A549 (cell line): ENCODE data around the gene RIMS3. TPM values are rescaled to one million over a fixed set of nuclear protein-coding genes. Genes with fewer than 3 reads are reported as not detected.

Experiments
- ATAC-seq, 2 experiments: fragments of 200-7000 bp in 1 of 2; fragments of >200 bp in 1 of 2; cut with Nextera tagmentation in 1 of 2; cut with Tn5 transposase in 1 of 2; 3 replicates each; pipeline versions ENCODE4 v1.8.0 to v1.9.1; 2018 to 2020; ENCODE audit warnings: mild to moderate bottlenecking in 1 of 2, moderate library complexity in 1 of 2
- CTCF ChIA-PET: fragments of 300-600 bp; sonication (Branson Sonifier 250); formaldehyde crosslinking; extraction: SDS; loops from one replicate; lab custom pipeline; 2021; ENCODE audit warnings: antibody characterized with exemption, inconsistent platforms; lab: Yijun Ruan, JAX
- POLR2A ChIA-PET: fragments of 350-600 bp; formaldehyde crosslinking; extraction: SDS; loops from one replicate; lab custom pipeline; 2021; ENCODE audit warnings: antibody characterized with exemption, inconsistent platforms; lab: Yijun Ruan, JAX
- DNase-seq, 2 experiments: peaks; one replicate each; pipeline versions ENCODE4 v3.0.0 to v3.0.0-alpha.2; 2011 to 2016; ENCODE audit warnings: low read depth in 1 of 2, low spot score in 1 of 2
- FAIRE-seq: peaks from 2 replicates; lab custom pipeline; 2011; peaks lifted over from hg19 to GRCh38; lab: Jason Lieb, UNC
- H3K27ac ChIP-seq, 2 experiments: fragments of >200 bp; sonication (Bioruptor Twin); formaldehyde crosslinking; 3 replicates each; pipeline ENCODE4 v1.5.1; 2016 to 2017
- H3K4me1 ChIP-seq: fragments of >200 bp; sonication (Bioruptor Twin); formaldehyde crosslinking; 3 replicates; pipeline ENCODE4 v1.6.1; 2016
- H3K4me2 ChIP-seq: fragments of >200 bp; sonication (Bioruptor Twin); formaldehyde crosslinking; 3 replicates; pipeline ENCODE4 v1.6.1; 2016
- H3K4me3 ChIP-seq: fragments of >200 bp; sonication (Bioruptor Twin); formaldehyde crosslinking; 3 replicates; pipeline ENCODE4 v1.5.1; 2016
- H3K9me3 ChIP-seq: fragments of >200 bp; sonication (Bioruptor Twin); formaldehyde crosslinking; 3 replicates; pipeline ENCODE4 v1.6.1; 2016
- BHLHE40 ChIP-seq: IDR thresholded peaks from 2 replicates; pipeline ENCODE4 v1.6.1; 2012; ENCODE audit warnings: low read depth, low read length, inconsistent platforms
- CEBPB ChIP-seq, 2 experiments: fragments of >200 bp in 1 of 2; sonication (Bioruptor Twin) in 1 of 2; formaldehyde crosslinking in 1 of 2; IDR thresholded peaks; 2 replicates each; pipeline ENCODE4 v1.6.1; 2012 to 2016
- CHD4 ChIP-seq: fragments of 200-600 bp; sonication (generic); IDR thresholded peaks from 2 replicates; pipeline ENCODE4 v1.6.1; 2016; ENCODE audit warnings: antibody characterized with exemption, mild to moderate bottlenecking, borderline replicate concordance
- EHF ChIP-seq: fragments of 250-450 bp; sonication (Bioruptor Pico); IDR thresholded peaks from 2 replicates; pipeline ENCODE4 v1.5.0; 2020; ENCODE audit warnings: mild to moderate bottlenecking
- GATA3 ChIP-seq: IDR thresholded peaks from 2 replicates; pipeline ENCODE4 v1.6.1; 2012; ENCODE audit warnings: borderline replicate concordance
- NPAS2 ChIP-seq: fragments of 250-450 bp; sonication (Bioruptor Pico); IDR thresholded peaks from 2 replicates; pipeline ENCODE4 v1.8.0; 2022; ENCODE audit warnings: mild to moderate bottlenecking, moderate library complexity, borderline replicate concordance
- NR3C1 ChIP-seq: fragments of >200 bp; sonication (Bioruptor Twin); formaldehyde crosslinking; IDR thresholded peaks from 3 replicates; pipeline ENCODE4 v1.6.1; 2017
- POLR2A ChIP-seq: IDR thresholded peaks from 2 replicates; pipeline ENCODE4 v1.6.1; 2012; ENCODE audit warnings: mild to moderate bottlenecking, low read length
- RFX5 ChIP-seq: fragments of 450-650 bp; IDR thresholded peaks from 2 replicates; pipeline ENCODE4 v1.7.1; 2014; ENCODE audit warnings: antibody characterized with exemption, mild to moderate bottlenecking, moderate library complexity
- ZFP36 ChIP-seq: fragments of 450-650 bp; IDR thresholded peaks from 2 replicates; pipeline ENCODE4 v1.6.1; 2014; ENCODE audit warnings: borderline replicate concordance; ENCODE audit not compliant: partially characterized antibody
- ZNF302 ChIP-seq: fragments of 250-450 bp; sonication (Bioruptor Pico); IDR thresholded peaks from 2 replicates; pipeline ENCODE4 v1.9.0; 2021; ENCODE audit warnings: inconsistent platforms, mild to moderate bottlenecking, moderate library complexity
- WGBS: methylation state at CpG from one replicate; pipeline ENCODE4 v1.1.6; 2017; ENCODE audit errors: missing lambda C conversion rate; 5-methylcytosine and 5-hydroxymethylcytosine counted together
- polyA minus RNA-seq: library from RNA; depleted of rRNA, polyadenylated mRNA; stranded (reverse); fragments of >200 nt; gene quantifications from 2 replicates; pipeline ENCODE4 v1.2.3, GENCODE V29; 2011; rRNA and poly(A)+ RNA removed
- polyA plus RNA-seq, 4 experiments: library from polyadenylated mRNA; depleted of rRNA in 3 of 4; stranded (reverse); fragments of >200 nt; fragmentation: RNase III in 1 of 4; extraction: RNeasy Plus Mini Kit Qiagen cat#74134 plus additional on column Dnase treatment in 1 of 4; gene quantifications; 2 replicates in 3 of 4; 3 replicates in 1 of 4; pipeline ENCODE4 v1.2.3, GENCODE V29; 2011 to 2017
- TF ChIP-seq, protein P1 (sequence below): fragments of >200 bp; sonication (Bioruptor Twin); formaldehyde crosslinking; IDR thresholded peaks from 3 replicates; pipeline ENCODE4 v1.5.1; 2016
- TF ChIP-seq, protein P2 (sequence below): IDR thresholded peaks from 2 replicates; pipeline ENCODE4 v1.6.1; 2012
- TF ChIP-seq, protein P3 (sequence below): fragments of 250-450 bp; sonication (Bioruptor Pico); IDR thresholded peaks from 2 replicates; pipeline ENCODE4 v1.5.0; 2020; ENCODE audit warnings: low read depth, mild to moderate bottlenecking, moderate library complexity
- TF ChIP-seq, protein P4 (sequence below): fragments of >200 bp; sonication (Bioruptor Twin); formaldehyde crosslinking; IDR thresholded peaks from 3 replicates; pipeline ENCODE4 v1.6.1; 2016
- TF ChIP-seq, protein P5 (sequence below): fragments of 150-350 bp; IDR thresholded peaks from 2 replicates; pipeline ENCODE4 v1.6.1; 2014; ENCODE audit warnings: low read depth, mild to moderate bottlenecking, low read length

RIMS3 gene
- 1.9 and 2.4 TPM in 2 replicates for polyA plus RNA-seq (2011; rRNA removed)
- 0.95 and 1.3 TPM in 2 replicates for polyA plus RNA-seq (2012; cell fraction: cytosol; rRNA removed)
- 1.4 and 1.8 TPM in 2 replicates for polyA plus RNA-seq (2012; cell fraction: nucleus; rRNA removed)
- 1.3 to 1.6 TPM (median 1.5 TPM) in 3 replicates for polyA plus RNA-seq (2017; fragmentation: RNase III; extraction: RNeasy Plus Mini Kit Qiagen cat#74134 plus additional on column Dnase treatment)
- polyA minus RNA-seq, result 3.6 and 4.9 TPM in 2 replicates

DNA sequence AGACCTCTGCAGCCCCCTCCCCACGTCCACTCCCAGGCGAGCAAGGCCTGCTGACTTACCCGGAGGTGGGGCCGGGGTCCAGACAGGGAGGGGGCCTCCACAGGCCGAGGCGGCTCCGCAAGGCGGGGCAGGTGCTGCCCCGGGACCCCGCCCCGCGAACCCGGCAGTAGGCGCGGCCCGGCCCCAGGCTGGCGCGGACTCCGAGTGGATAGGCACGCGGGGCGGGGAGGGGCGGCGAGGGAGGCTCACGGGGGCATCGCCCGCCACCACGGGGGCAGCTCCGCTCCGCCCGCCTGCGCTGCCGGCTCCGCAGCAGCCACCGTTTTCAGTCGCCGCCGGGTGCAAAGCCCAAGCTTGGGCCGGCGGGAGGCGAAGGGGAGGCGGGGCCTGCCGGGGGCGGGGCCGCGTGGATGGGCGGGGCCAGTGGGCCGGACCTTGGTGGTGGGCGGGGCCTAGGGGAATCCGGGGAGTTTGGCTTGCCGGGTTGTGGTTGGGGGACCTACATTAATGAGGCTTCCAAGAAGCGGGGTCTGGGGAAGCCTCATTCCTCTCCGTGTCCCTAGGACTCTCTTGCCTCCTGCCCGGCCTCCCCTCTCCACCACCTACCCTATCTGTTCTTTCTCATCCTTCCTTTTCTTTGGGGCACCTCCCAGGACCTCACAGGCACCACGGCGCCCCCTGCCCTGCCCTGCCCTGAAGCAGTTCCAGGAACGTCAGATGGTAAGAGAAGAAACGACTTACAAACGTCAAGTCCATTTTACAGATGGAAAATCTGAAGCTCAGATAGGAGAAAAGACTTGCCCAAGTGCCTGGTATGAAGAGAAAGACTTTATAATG, at the start of gene RIMS3:
Gene RIMS3 (minus strand): TSS at position 348 of the 837 bp plus-strand sequence. CDS start 23,757 bp downstream, outside the sequence.
- ChIA-PET CTCF (interaction anchor here (0.6 to 2.0 kb wide), 7 partner anchors 13 to 184 kb away, joined by 3 to 7 read pairs (median 3); no protein-coding TSS in a partner anchor), POLR2A (interaction anchor here (1.0 kb wide), 1 partner anchor 25 kb away, joined by 4 read pairs; the partner anchor contains the start of gene NFYC)
- Histone ChIP-seq H3K4me1 (peaks cover 12% of the 10 kb centered on the region), H3K27ac (peak within 1 kb of the TSS; percentile 83 to 87), H3K4me2 (peak within 1 kb of the TSS; percentile 65), H3K4me3 (peak within 1 kb of the TSS; percentile 89), H3K9me3 (no peaks in the 10 kb centered on the region)
- ATAC-seq (peak; percentile 81 to 88), DNase-seq (peak; percentile 55 to 60), FAIRE-seq (no peak)
- no peak for TF ChIP-seq POLR2A
- TF ChIP-seq, protein P1, sequence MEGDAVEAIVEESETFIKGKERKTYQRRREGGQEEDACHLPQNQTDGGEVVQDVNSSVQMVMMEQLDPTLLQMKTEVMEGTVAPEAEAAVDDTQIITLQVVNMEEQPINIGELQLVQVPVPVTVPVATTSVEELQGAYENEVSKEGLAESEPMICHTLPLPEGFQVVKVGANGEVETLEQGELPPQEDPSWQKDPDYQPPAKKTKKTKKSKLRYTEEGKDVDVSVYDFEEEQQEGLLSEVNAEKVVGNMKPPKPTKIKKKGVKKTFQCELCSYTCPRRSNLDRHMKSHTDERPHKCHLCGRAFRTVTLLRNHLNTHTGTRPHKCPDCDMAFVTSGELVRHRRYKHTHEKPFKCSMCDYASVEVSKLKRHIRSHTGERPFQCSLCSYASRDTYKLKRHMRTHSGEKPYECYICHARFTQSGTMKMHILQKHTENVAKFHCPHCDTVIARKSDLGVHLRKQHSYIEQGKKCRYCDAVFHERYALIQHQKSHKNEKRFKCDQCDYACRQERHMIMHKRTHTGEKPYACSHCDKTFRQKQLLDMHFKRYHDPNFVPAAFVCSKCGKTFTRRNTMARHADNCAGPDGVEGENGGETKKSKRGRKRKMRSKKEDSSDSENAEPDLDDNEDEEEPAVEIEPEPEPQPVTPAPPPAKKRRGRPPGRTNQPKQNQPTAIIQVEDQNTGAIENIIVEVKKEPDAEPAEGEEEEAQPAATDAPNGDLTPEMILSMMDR, result peak; percentile 33; the same call in 2 of the 3 replicates
- TF ChIP-seq NPAS2 (CRISPR knock-in tag), result no peak
- TF ChIP-seq, protein P2, sequence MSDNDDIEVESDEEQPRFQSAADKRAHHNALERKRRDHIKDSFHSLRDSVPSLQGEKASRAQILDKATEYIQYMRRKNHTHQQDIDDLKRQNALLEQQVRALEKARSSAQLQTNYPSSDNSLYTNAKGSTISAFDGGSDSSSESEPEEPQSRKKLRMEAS, result no peak
- WGBS, result 0% methylated on average over 10 of the region's 59 CpGs

DNA sequence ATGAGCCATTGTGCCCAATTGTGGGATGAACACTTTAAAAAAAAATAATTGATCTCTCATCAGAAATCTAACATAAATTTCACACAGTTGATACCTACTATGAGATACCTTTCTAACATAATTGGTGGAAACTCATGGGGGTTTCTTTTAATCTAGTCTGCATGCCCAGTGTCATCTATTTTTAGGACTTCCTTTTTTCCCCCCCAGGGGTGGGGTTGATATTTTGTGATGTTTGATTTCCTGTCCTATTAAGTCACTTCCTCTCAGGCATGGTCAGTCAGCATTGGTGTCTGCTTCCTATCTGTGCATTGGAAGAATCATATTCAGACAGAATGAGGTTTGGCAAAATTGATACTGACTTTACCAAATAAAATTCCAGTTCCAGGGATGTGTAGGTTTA, 47.5 kb upstream of the RIMS3 start:
- no peak for ATAC-seq
- POLR2A ChIA-PET, result no interaction called here

More for the DNA sequence above, 47.5 kb upstream of the RIMS3 start:
- H3K4me3 ChIP-seq, result no peak overlapping the region
- DNase-seq (no peak), FAIRE-seq (no peak)
- no peaks in the 10 kb centered on the region for H3K9me3 ChIP-seq
- TF ChIP-seq, protein P3, sequence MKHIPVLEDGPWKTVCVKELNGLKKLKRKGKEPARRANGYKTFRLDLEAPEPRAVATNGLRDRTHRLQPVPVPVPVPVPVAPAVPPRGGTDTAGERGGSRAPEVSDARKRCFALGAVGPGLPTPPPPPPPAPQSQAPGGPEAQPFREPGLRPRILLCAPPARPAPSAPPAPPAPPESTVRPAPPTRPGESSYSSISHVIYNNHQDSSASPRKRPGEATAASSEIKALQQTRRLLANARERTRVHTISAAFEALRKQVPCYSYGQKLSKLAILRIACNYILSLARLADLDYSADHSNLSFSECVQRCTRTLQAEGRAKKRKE (CRISPR knock-in tag), result no peak
- TF ChIP-seq, protein P2, result no peak
- no peak for TF ChIP-seq ZNF302 (CRISPR knock-in tag)
- TF ChIP-seq NR3C1, result no peak
- no peak for TF ChIP-seq EHF (CRISPR knock-in tag)
- TF ChIP-seq ZFP36, result no peak
- TF ChIP-seq CHD4, result no peak
- no peak for TF ChIP-seq BHLHE40
- TF ChIP-seq, protein P4, sequence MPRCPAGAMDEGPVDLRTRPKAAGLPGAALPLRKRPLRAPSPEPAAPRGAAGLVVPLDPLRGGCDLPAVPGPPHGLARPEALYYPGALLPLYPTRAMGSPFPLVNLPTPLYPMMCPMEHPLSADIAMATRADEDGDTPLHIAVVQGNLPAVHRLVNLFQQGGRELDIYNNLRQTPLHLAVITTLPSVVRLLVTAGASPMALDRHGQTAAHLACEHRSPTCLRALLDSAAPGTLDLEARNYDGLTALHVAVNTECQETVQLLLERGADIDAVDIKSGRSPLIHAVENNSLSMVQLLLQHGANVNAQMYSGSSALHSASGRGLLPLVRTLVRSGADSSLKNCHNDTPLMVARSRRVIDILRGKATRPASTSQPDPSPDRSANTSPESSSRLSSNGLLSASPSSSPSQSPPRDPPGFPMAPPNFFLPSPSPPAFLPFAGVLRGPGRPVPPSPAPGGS, result no peak
- TF ChIP-seq, protein P5, sequence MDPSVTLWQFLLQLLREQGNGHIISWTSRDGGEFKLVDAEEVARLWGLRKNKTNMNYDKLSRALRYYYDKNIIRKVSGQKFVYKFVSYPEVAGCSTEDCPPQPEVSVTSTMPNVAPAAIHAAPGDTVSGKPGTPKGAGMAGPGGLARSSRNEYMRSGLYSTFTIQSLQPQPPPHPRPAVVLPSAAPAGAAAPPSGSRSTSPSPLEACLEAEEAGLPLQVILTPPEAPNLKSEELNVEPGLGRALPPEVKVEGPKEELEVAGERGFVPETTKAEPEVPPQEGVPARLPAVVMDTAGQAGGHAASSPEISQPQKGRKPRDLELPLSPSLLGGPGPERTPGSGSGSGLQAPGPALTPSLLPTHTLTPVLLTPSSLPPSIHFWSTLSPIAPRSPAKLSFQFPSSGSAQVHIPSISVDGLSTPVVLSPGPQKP, result no peak
- no peak for TF ChIP-seq CEBPB (IDR thresholded peaks at IDR 0.05)
- TF ChIP-seq RFX5, result no peak
- TF ChIP-seq GATA3, result no peak
- TF ChIP-seq NPAS2 (CRISPR knock-in tag), result no peak
- CTCF ChIA-PET, result interaction anchor here (1.2 kb wide), 1 partner anchor 45 kb away, joined by 4 read pairs; no protein-coding TSS in a partner anchor
- peaks cover 59% of the 10 kb centered on the region for H3K4me1 ChIP-seq
- H3K27ac ChIP-seq, result 0 out of 6 replicates have a peak overlapping the region, but pooled peaks of 1 of the 2 experiments have one; percentile 12
- H3K4me2 ChIP-seq, result no peak overlapping the region
